Fibroblast of skin of back (primary cell): ENCODE data around the gene STEAP2.
"Not testable (repeated sequence)": the region's sequence is repeated elsewhere in the genome, so short reads cannot be mapped to it uniquely, and the experiment has no call there.

ENCODE experiments used
- DNase-seq: peaks from one replicate; pipeline ENCODE4 v3.0.0-alpha.2; 2013

Gene STEAP2

GRCh38 chr7:90238583-90238982 lies 27.0 kb downstream of the STEAP2 start:
- DNase-seq, result no peak

GRCh38 chr7:90239050-90239449 lies 27.5 kb downstream of the STEAP2 start:
- DNase-seq, result no peak

GRCh38 chr7:90239625-90240228 lies 28.2 kb downstream of the STEAP2 start:
- no peak for DNase-seq

GRCh38 chr7:90242369-90243168 lies 31.0 kb downstream of the STEAP2 start:
- DNase-seq, result no peak

- no peak for DNase-seq
Measured at GRCh38 chr7:90243556-90243955, 32.0 kb downstream of the STEAP2 start.

- DNase-seq, result no peak
Measured at GRCh38 chr7:90244565-90244908, 33.0 kb downstream of the STEAP2 start.

GRCh38 chr7:90244909-90245851 lies 33.6 kb downstream of the STEAP2 start, which contains the start of gene CFAP69:
Gene CFAP69, plus strand, starts transcription at chr7:90245174. Its CDS starts 251 bp downstream, at chr7:90245425.
- DNase-seq, result peak; percentile 83

- DNase-seq, result peak; percentile 32
Measured at GRCh38 chr7:90246171-90246570, 34.6 kb downstream of the STEAP2 start.

GRCh38 chr7:90248706-90249105 lies 37.2 kb downstream of the STEAP2 start:
- DNase-seq, result no peak

- DNase-seq, result peak; percentile 80
Measured at GRCh38 chr7:90250601-90251303, 39.2 kb downstream of the STEAP2 start.

- peak; percentile 22 for DNase-seq
Measured at GRCh38 chr7:90251304-90251635, 39.7 kb downstream of the STEAP2 start.

- DNase-seq, result not testable (repeated sequence)
Measured at GRCh38 chr7:90256011-90256410, 44.5 kb downstream of the STEAP2 start.

GRCh38 chr7:90256778-90257177 lies 45.2 kb downstream of the STEAP2 start:
- no peak for DNase-seq

GRCh38 chr7:90261441-90261840 lies 49.9 kb downstream of the STEAP2 start:
- DNase-seq, result no peak

GRCh38 chr7:90262438-90262837 lies 50.9 kb downstream of the STEAP2 start:
- DNase-seq, result peak; percentile 45

GRCh38 chr7:90266808-90267207 lies 55.3 kb downstream of the STEAP2 start:
- DNase-seq, result peak; percentile 28

GRCh38 chr7:90267263-90267858 lies 55.8 kb downstream of the STEAP2 start:
- DNase-seq, result no peak

- no peak for DNase-seq
Measured at GRCh38 chr7:90269163-90269562, 57.6 kb downstream of the STEAP2 start.

GRCh38 chr7:90270431-90271178 lies 59.1 kb downstream of the STEAP2 start:
- no peak for DNase-seq

- peak; percentile 74 for DNase-seq
Measured at GRCh38 chr7:90271753-90272152, 60.2 kb downstream of the STEAP2 start.

GRCh38 chr7:90272242-90272641 lies 60.7 kb downstream of the STEAP2 start:
- DNase-seq, result no peak
